Hindlimb muscle (tissue), 1 donor: ENCODE measurements around the gene JPH4. TPM values are rescaled to one million over a fixed set of nuclear protein-coding genes. Genes with fewer than 3 reads are reported as not detected.

ENCODE experiments used
- DNase-seq: peaks from one replicate; pipeline ENCODE4 v3.0.0-alpha.2; 2013
- polyA plus RNA-seq: library from polyadenylated mRNA; unstranded; fragments of 120-200 nt; gene quantifications from one replicate; pipeline ENCODE4 v1.2.1, GENCODE V29; 2013; ENCODE audit not compliant: insufficient read length

Gene JPH4
- polyA plus RNA-seq, 1 donor: 0.49 TPM

- no peak for DNase-seq
These were observed 739 bp downstream of the JPH4 start for GRCh38 chr14:23577710-23578392.

- no peak for DNase-seq
These were observed 1.4 kb downstream of the JPH4 start for GRCh38 chr14:23577004-23577681.

GRCh38 chr14:23573384-23574015 lies 5.1 kb downstream of the JPH4 start:
- DNase-seq: no peak

- DNase-seq: no peak
These were observed 5.8 kb downstream of the JPH4 start for GRCh38 chr14:23572836-23573235.

GRCh38 chr14:23572524-23572828 lies 6.1 kb downstream of the JPH4 start:
- no peak for DNase-seq

GRCh38 chr14:23571701-23572523 lies 6.7 kb downstream of the JPH4 start:
- no peak for DNase-seq

GRCh38 chr14:23570806-23571483 lies 7.6 kb downstream of the JPH4 start:
- no peak for DNase-seq

- no peak for DNase-seq
These were observed 9.0 kb downstream of the JPH4 start for GRCh38 chr14:23569443-23570151.

- DNase-seq: no peak
These were observed 9.8 kb downstream of the JPH4 start for GRCh38 chr14:23568600-23569331.

GRCh38 chr14:23568021-23568599 lies 10.5 kb downstream of the JPH4 start:
- no peak for DNase-seq

- peak; percentile 73 for DNase-seq
These were observed 11.2 kb downstream of the JPH4 start, which contains the start of gene AP1G2 for GRCh38 chr14:23567186-23568020. TSS of gene AP1G2 (minus strand) at chr14:23567791. CDS start at chr14:23567314, 477 bp downstream.

- DNase-seq: no peak
These were observed 11.8 kb downstream of the JPH4 start for GRCh38 chr14:23566778-23567185.

GRCh38 chr14:23566112-23566777 lies 12.3 kb downstream of the JPH4 start:
- DNase-seq: no peak

- no peak for DNase-seq
These were observed 13.0 kb downstream of the JPH4 start for GRCh38 chr14:23565626-23566025.

GRCh38 chr14:23564876-23565275 lies 13.7 kb downstream of the JPH4 start:
- DNase-seq: no peak

GRCh38 chr14:23564181-23564812 lies 14.3 kb downstream of the JPH4 start:
- no peak for DNase-seq

- no peak for DNase-seq
These were observed 15.0 kb downstream of the JPH4 start for GRCh38 chr14:23563473-23564180.
